ENCODE measurements around the gene PTPRD. TPM values are rescaled to one million over a fixed set of nuclear protein-coding genes. Genes with fewer than 3 reads are reported as not detected.

Gene PTPRD
- total and polyA plus RNA-seq, 2 experiments from 2014 or later = 11.5 to 58.0 TPM

DNA sequence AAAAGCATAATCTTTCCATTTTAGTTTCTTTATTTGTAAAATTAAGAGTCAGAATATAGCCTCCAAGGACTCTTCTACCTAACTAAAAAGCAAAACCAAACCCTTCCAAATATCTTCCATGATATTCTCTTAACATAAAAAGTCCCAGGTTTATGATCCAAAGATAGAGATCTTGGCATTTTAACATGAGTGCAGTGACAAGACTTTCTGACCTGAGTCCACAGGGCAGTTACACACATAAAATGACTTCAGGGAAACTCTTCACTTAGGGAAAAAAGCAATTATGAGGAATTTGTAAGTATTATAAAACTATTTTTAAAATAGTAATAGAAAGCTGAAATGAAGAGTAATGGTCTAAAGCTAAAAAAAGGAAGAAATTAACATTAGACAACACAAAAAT, 2040.6 kb downstream of the PTPRD start (continued):
- TF ChIP-seq EZH2 (IDR thresholded peaks at IDR 0.05; ENCODE audit: low read depth, unreplicated experiment) (no peak), ETS1 (IDR thresholded peaks at IDR 0.05) (no peak), JUNB (IDR thresholded peaks at IDR 0.05; ENCODE audit: unreplicated experiment) (no peak), ZNF331 (CRISPR knock-in tag; IDR thresholded peaks at IDR 0.05; ENCODE audit: low read depth) (no peak)
- TF ChIP-seq, protein P1, sequence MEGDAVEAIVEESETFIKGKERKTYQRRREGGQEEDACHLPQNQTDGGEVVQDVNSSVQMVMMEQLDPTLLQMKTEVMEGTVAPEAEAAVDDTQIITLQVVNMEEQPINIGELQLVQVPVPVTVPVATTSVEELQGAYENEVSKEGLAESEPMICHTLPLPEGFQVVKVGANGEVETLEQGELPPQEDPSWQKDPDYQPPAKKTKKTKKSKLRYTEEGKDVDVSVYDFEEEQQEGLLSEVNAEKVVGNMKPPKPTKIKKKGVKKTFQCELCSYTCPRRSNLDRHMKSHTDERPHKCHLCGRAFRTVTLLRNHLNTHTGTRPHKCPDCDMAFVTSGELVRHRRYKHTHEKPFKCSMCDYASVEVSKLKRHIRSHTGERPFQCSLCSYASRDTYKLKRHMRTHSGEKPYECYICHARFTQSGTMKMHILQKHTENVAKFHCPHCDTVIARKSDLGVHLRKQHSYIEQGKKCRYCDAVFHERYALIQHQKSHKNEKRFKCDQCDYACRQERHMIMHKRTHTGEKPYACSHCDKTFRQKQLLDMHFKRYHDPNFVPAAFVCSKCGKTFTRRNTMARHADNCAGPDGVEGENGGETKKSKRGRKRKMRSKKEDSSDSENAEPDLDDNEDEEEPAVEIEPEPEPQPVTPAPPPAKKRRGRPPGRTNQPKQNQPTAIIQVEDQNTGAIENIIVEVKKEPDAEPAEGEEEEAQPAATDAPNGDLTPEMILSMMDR (conservative IDR thresholded peaks at IDR 0.05; ENCODE audit: low read depth in 2 of 2) = no peak

DNA sequence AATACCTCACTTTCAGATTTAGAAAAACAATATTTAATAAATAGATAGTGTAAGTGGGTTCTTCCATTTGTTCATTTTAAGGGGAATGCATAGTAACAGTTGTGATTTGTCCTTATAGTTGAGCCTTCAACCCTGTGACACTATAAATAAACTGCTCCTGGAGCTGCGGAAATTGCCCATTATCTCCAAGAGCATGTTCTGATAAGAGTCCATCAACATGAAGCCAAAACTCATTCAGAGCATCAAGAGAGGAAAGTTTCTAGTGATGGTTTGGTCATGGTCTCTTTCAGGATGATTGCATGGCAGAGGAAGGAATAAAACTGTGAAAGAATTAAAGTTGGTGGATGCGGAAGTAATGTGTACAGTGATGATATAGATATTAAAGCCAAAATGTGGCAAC, 2041.2 kb downstream of the PTPRD start:
- Mint-ChIP-seq H3K27ac (no peak overlapping the region), H3K9me3 (no peaks in the 10 kb centered on the region), H3K36me3 (ENCODE audit: low read depth) (no peaks in the 10 kb centered on the region), H3K4me1 (no peaks in the 10 kb centered on the region), H3K4me3 (no peak overlapping the region), H3K27me3 (ENCODE audit: insufficient read depth, low read depth, poor library complexity) (no peaks in the 10 kb centered on the region)
- H3F3A ChIP-seq (replicated peaks; ENCODE audit: low read depth) = no peaks in the 10 kb centered on the region
- H3K4me2 ChIP-seq = no peak overlapping the region
- no peak overlapping the region for H2AFZ ChIP-seq
- no peak for DNase-seq (ENCODE audit: low spot score)
- H3K36me3 ChIP-seq (ENCODE audit: insufficient read depth) = no peaks in the 10 kb centered on the region
- no peaks in the 10 kb centered on the region for H3K4me1 ChIP-seq (ENCODE audit: insufficient read depth)
- ATAC-seq = no peak
- H3K27me3 ChIP-seq (ENCODE audit: insufficient read depth) = no peaks in the 10 kb centered on the region
- H4K20me1 ChIP-seq (replicated peaks; ENCODE audit: insufficient read depth) = no peaks in the 10 kb centered on the region
- H3K79me2 ChIP-seq (replicated peaks; ENCODE audit: insufficient read depth) = no peaks in the 10 kb centered on the region
- no peak overlapping the region for H3K27ac ChIP-seq (ENCODE audit: low read depth)
- no peak overlapping the region for H3K4me3 ChIP-seq
- no peaks in the 10 kb centered on the region for H3K9me2 ChIP-seq (ENCODE audit: insufficient read depth)
- TF ChIP-seq ZNF462 (CRISPR knock-in tag; IDR thresholded peaks at IDR 0.05) (no peak), ZNF331 (CRISPR knock-in tag; IDR thresholded peaks at IDR 0.05; ENCODE audit: low read depth) (no peak)
